HepG2 (cell line): ENCODE data around the gene MBD2. TPM values are rescaled to one million over a fixed set of nuclear protein-coding genes. Genes with fewer than 3 reads are reported as not detected.
A peak's percentile ranks its signal among the peaks of the same experiment; 100 is the strongest.

Experiments
- CCAR2 ChIP-seq: fragments of 200-400 bp; formaldehyde crosslinking; optimal IDR thresholded peaks from 2 replicates; pipeline ENCODE3; 2018; ENCODE audit warnings: low read depth, mild to moderate bottlenecking, low read length, moderate library complexity
- FLYWCH1 ChIP-seq: sonication (generic); formaldehyde crosslinking; IDR thresholded peaks from 2 replicates; pipeline ENCODE4 v1.8.1; 2023; ENCODE audit warnings: mild to moderate bottlenecking, missing genetic modification reagents
- FOXA3 ChIP-seq: IDR thresholded peaks from 2 replicates; pipeline ENCODE4 v1.6.1; 2016; ENCODE audit warnings: missing genetic modification reagents, missing compliant biosample characterization
- MTERF4 ChIP-seq: sonication (generic); formaldehyde crosslinking; IDR thresholded peaks from 2 replicates; pipeline ENCODE4 v1.8.0; 2023; ENCODE audit warnings: mild to moderate bottlenecking, missing genetic modification reagents
- MTF2 ChIP-seq: sonication (generic); formaldehyde crosslinking; IDR thresholded peaks from 2 replicates; pipeline ENCODE4 v1.5.0; 2020; ENCODE audit warnings: missing genetic modification reagents, borderline replicate concordance
- PHF5A ChIP-seq: IDR thresholded peaks from one replicate; pipeline ENCODE4 v1.6.1; 2018; ENCODE audit warnings: low read depth, missing genetic modification reagents; ENCODE audit not compliant: unreplicated experiment
- RFXAP ChIP-seq: sonication (generic); formaldehyde crosslinking; IDR thresholded peaks from 2 replicates; pipeline ENCODE4 v1.4.0; 2020; ENCODE audit warnings: missing genetic modification reagents, borderline replicate concordance
- SRF ChIP-seq: IDR thresholded peaks from 2 replicates; pipeline ENCODE4 v1.6.1; 2011; ENCODE audit warnings: mild to moderate bottlenecking, low read depth, low read length, moderate library complexity
- STAT6 ChIP-seq: sonication (generic); formaldehyde crosslinking; IDR thresholded peaks from 2 replicates; pipeline ENCODE4 v1.4.0; 2020; ENCODE audit warnings: missing genetic modification reagents, mild to moderate bottlenecking, borderline replicate concordance
- TAF1 ChIP-seq: sonication (generic); formaldehyde crosslinking; IDR thresholded peaks from 2 replicates; pipeline ENCODE4 v1.4.0; 2020; ENCODE audit warnings: missing genetic modification reagents
- TARDBP ChIP-seq: sonication (generic); formaldehyde crosslinking; IDR thresholded peaks from 2 replicates; pipeline ENCODE4 v1.8.0; 2022; ENCODE audit warnings: mild to moderate bottlenecking, missing genetic modification reagents
- TCF7 ChIP-seq: sonication (generic); IDR thresholded peaks from 2 replicates; pipeline ENCODE4 v1.6.1; 2016; ENCODE audit warnings: antibody characterized with exemption, low read depth
- ZMYM2 ChIP-seq: sonication (generic); formaldehyde crosslinking; IDR thresholded peaks from 2 replicates; pipeline ENCODE4 v1.8.0; 2022; ENCODE audit warnings: mild to moderate bottlenecking, missing genetic modification reagents
- ZNF138 ChIP-seq: sonication (generic); formaldehyde crosslinking; IDR thresholded peaks from 2 replicates; pipeline ENCODE4 v1.5.0; 2020; ENCODE audit warnings: mild to moderate bottlenecking, low read depth, missing genetic modification reagents
- ZNF30 ChIP-seq: sonication (generic); formaldehyde crosslinking; IDR thresholded peaks from 2 replicates; pipeline ENCODE4 v1.5.0; 2020; ENCODE audit warnings: mild to moderate bottlenecking, missing genetic modification reagents
- polyA plus RNA-seq, 8 experiments: library from polyadenylated mRNA; depleted of rRNA in 3 of 8; stranded (reverse) in 7 of 8; unstranded in 1 of 8; fragments of >200 nt; fragmentation: Illumina TruSeq in 4 of 8; extraction: Trizol in 4 of 8; gene quantifications; 2 replicates each; pipeline versions ENCODE4 v1.2.1 to v1.2.3, GENCODE V29; 2011 to 2016; ENCODE audit warnings: low read depth in 4 of 8, missing spikeins in 1 of 8, mixed read lengths in 1 of 8; ENCODE audit not compliant: insufficient read depth in 1 of 8
- total RNA-seq, 5 experiments: library from RNA; depleted of rRNA; stranded (reverse); fragments of >200 nt; fragmentation: Illumina TruSeq; extraction: Trizol; gene quantifications; 2 replicates each; pipeline ENCODE4 v1.2.3, GENCODE V29; 2016; ENCODE audit warnings: low read depth in 1 of 5
- TF ChIP-seq, protein P1 (sequence below): sonication (generic); formaldehyde crosslinking; IDR thresholded peaks from 2 replicates; pipeline ENCODE4 v1.4.0; 2020; ENCODE audit warnings: mild to moderate bottlenecking, missing genetic modification reagents
- TF ChIP-seq, protein P2 (sequence below): sonication (generic); formaldehyde crosslinking; IDR thresholded peaks from 2 replicates; pipeline ENCODE4 v1.8.0; 2022; ENCODE audit warnings: mild to moderate bottlenecking, missing genetic modification reagents, moderate library complexity
- TF ChIP-seq, protein P3 (sequence below): IDR thresholded peaks from 2 replicates; pipeline ENCODE4 v1.6.1; 2016; ENCODE audit warnings: low read depth, missing genetic modification reagents, missing compliant biosample characterization

MBD2 gene
- total and polyA plus RNA-seq, 2 of the 13 experiments (the other 11 are each of a cell fraction or from before 2014, with no cell fraction given): 19.1 to 38.5 TPM

- TF ChIP-seq RFXAP (CRISPR knock-in tag) (no peak), ZNF138 (CRISPR knock-in tag) (no peak), FLYWCH1 (CRISPR knock-in tag) (no peak), MTERF4 (CRISPR knock-in tag) (no peak), CCAR2 (no peak), PHF5A (CRISPR knock-in tag) (no peak), ZMYM2 (CRISPR knock-in tag) (no peak), ZNF30 (no peak), SRF (no peak), MTF2 (no peak), FOXA3 (CRISPR knock-in tag) (no peak), TAF1 (CRISPR knock-in tag) (peak; percentile 46; the same call in 1 of the 2 replicates), TCF7 (no peak), STAT6 (peak; percentile 45; the same call in 1 of the 2 replicates), TARDBP (no peak)
- TF ChIP-seq, protein P1, sequence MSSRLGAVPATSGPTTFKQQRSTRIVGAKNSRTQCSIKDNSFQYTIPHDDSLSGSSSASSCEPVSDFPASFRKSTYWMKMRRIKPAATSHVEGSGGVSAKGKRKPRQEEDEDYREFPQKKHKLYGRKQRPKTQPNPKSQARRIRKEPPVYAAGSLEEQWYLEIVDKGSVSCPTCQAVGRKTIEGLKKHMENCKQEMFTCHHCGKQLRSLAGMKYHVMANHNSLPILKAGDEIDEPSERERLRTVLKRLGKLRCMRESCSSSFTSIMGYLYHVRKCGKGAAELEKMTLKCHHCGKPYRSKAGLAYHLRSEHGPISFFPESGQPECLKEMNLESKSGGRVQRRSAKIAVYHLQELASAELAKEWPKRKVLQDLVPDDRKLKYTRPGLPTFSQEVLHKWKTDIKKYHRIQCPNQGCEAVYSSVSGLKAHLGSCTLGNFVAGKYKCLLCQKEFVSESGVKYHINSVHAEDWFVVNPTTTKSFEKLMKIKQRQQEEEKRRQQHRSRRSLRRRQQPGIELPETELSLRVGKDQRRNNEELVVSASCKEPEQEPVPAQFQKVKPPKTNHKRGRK: no peak
- TF ChIP-seq, protein P2, sequence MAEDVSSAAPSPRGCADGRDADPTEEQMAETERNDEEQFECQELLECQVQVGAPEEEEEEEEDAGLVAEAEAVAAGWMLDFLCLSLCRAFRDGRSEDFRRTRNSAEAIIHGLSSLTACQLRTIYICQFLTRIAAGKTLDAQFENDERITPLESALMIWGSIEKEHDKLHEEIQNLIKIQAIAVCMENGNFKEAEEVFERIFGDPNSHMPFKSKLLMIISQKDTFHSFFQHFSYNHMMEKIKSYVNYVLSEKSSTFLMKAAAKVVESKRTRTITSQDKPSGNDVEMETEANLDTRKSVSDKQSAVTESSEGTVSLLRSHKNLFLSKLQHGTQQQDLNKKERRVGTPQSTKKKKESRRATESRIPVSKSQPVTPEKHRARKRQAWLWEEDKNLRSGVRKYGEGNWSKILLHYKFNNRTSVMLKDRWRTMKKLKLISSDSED (CRISPR knock-in tag): no peak
- TF ChIP-seq, protein P3, sequence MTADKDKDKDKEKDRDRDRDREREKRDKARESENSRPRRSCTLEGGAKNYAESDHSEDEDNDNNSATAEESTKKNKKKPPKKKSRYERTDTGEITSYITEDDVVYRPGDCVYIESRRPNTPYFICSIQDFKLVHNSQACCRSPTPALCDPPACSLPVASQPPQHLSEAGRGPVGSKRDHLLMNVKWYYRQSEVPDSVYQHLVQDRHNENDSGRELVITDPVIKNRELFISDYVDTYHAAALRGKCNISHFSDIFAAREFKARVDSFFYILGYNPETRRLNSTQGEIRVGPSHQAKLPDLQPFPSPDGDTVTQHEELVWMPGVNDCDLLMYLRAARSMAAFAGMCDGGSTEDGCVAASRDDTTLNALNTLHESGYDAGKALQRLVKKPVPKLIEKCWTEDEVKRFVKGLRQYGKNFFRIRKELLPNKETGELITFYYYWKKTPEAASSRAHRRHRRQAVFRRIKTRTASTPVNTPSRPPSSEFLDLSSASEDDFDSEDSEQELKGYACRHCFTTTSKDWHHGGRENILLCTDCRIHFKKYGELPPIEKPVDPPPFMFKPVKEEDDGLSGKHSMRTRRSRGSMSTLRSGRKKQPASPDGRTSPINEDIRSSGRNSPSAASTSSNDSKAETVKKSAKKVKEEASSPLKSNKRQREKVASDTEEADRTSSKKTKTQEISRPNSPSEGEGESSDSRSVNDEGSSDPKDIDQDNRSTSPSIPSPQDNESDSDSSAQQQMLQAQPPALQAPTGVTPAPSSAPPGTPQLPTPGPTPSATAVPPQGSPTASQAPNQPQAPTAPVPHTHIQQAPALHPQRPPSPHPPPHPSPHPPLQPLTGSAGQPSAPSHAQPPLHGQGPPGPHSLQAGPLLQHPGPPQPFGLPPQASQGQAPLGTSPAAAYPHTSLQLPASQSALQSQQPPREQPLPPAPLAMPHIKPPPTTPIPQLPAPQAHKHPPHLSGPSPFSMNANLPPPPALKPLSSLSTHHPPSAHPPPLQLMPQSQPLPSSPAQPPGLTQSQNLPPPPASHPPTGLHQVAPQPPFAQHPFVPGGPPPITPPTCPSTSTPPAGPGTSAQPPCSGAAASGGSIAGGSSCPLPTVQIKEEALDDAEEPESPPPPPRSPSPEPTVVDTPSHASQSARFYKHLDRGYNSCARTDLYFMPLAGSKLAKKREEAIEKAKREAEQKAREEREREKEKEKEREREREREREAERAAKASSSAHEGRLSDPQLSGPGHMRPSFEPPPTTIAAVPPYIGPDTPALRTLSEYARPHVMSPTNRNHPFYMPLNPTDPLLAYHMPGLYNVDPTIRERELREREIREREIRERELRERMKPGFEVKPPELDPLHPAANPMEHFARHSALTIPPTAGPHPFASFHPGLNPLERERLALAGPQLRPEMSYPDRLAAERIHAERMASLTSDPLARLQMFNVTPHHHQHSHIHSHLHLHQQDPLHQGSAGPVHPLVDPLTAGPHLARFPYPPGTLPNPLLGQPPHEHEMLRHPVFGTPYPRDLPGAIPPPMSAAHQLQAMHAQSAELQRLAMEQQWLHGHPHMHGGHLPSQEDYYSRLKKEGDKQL (CRISPR knock-in tag): no peak
Measured at GRCh38 chr18:54224379-54225014, at the start of gene MBD2 (continued).
